22Rv1 (cell line): ENCODE measurements around the gene DDX3X.

ENCODE experiments used
- ZFX ChIP-seq: fragments of 450-650 bp; IDR thresholded peaks from 2 replicates; pipeline ENCODE4 v1.6.1; 2017; ENCODE audit warnings: antibody characterized with exemption, borderline replicate concordance
- TF ChIP-seq, protein P1 (sequence below): fragments of 450-650 bp; IDR thresholded peaks from 2 replicates; pipeline ENCODE4 v1.5.1; 2017; ENCODE audit warnings: mild to moderate bottlenecking

GRCh38 chrX:41322821-41323603, 10.9 kb upstream of the DDX3X start:
- no peak for TF ChIP-seq ZFX
- TF ChIP-seq, protein P1, sequence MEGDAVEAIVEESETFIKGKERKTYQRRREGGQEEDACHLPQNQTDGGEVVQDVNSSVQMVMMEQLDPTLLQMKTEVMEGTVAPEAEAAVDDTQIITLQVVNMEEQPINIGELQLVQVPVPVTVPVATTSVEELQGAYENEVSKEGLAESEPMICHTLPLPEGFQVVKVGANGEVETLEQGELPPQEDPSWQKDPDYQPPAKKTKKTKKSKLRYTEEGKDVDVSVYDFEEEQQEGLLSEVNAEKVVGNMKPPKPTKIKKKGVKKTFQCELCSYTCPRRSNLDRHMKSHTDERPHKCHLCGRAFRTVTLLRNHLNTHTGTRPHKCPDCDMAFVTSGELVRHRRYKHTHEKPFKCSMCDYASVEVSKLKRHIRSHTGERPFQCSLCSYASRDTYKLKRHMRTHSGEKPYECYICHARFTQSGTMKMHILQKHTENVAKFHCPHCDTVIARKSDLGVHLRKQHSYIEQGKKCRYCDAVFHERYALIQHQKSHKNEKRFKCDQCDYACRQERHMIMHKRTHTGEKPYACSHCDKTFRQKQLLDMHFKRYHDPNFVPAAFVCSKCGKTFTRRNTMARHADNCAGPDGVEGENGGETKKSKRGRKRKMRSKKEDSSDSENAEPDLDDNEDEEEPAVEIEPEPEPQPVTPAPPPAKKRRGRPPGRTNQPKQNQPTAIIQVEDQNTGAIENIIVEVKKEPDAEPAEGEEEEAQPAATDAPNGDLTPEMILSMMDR: no peak
